ENCODE results near the gene ARID1B.

Gene ARID1B

GRCh38 chr6:157226761-157227160 lies 449.6 kb downstream of the ARID1B start:
- no peak overlapping the region for H3K4ac ChIP-seq (ENCODE audit: low read depth, low read length)
- no peak overlapping the region for H3K18ac ChIP-seq (ENCODE audit: low read length)
- no peak overlapping the region for H2AK5ac ChIP-seq (ENCODE audit: low read length)
- H4K12ac ChIP-seq (ENCODE audit: low read depth, low read length) = no peak overlapping the region
- H3K79me1 ChIP-seq (ENCODE audit: low read length) = peaks cover 2% of the 10 kb centered on the region
- WGBS (ENCODE audit: extremely low coverage, insufficient coverage, insufficient read length) = no CpG with 5 or more reads among the region's 4 CpGs
- H3K14ac ChIP-seq (ENCODE audit: low read length) = no peak overlapping the region
- no peak overlapping the region for H3K23ac ChIP-seq (ENCODE audit: low read length)
- H3K4me3 ChIP-seq (ENCODE audit: low read depth, low read length) = no peak overlapping the region
- H3K27me3 ChIP-seq (ENCODE audit: insufficient read depth, low read length) = no peaks in the 10 kb centered on the region
- no peak overlapping the region for H4K91ac ChIP-seq (ENCODE audit: low read depth, low read length)
- H3K27ac ChIP-seq (ENCODE audit: low read depth, low read length) = no peak overlapping the region
- H3K4me2 ChIP-seq (ENCODE audit: low read length) = no peak overlapping the region
- H4K8ac ChIP-seq (ENCODE audit: low read depth, low read length) = no peak overlapping the region
- H3K79me2 ChIP-seq (ENCODE audit: control insufficient read depth, insufficient read depth, low read length, poor library complexity) = no peaks in the 10 kb centered on the region
- H3K9me3 ChIP-seq (ENCODE audit: insufficient read depth, low read depth, low read length) = peaks cover 7% of the 10 kb centered on the region
- no peak overlapping the region for H3K9ac ChIP-seq (ENCODE audit: low read length)
- peaks cover 0 to 1% of the 10 kb centered on the region in 2 experiments for H3K4me1 ChIP-seq (ENCODE audit: control insufficient read depth in 1 of 2, insufficient read depth in 2 of 2, low read length in 2 of 2)
- no peak overlapping the region for H2BK5ac ChIP-seq (ENCODE audit: low read depth, low read length, poor library complexity)
- no peaks in the 10 kb centered on the region for H3K36me3 ChIP-seq (ENCODE audit: control insufficient read depth in 1 of 2, insufficient read depth in 2 of 2, low read length in 2 of 2)
- H2BK120ac ChIP-seq (ENCODE audit: insufficient read depth, low read length, poor library complexity) = no peak overlapping the region
- H2AFZ ChIP-seq (ENCODE audit: insufficient read depth, low read length, poor library complexity) = no peak overlapping the region
- H2BK12ac ChIP-seq (ENCODE audit: low read length) = no peak overlapping the region
- DNase-seq = no peak

- no peak overlapping the region for H3K14ac ChIP-seq (ENCODE audit: low read length)
- H4K91ac ChIP-seq (ENCODE audit: low read depth, low read length) = no peak overlapping the region
- H2BK5ac ChIP-seq (ENCODE audit: low read depth, low read length, poor library complexity) = no peak overlapping the region
- H3K18ac ChIP-seq (ENCODE audit: low read length) = no peak overlapping the region
- no peak overlapping the region for H2AK5ac ChIP-seq (ENCODE audit: low read length)
- no peak overlapping the region for H2BK120ac ChIP-seq (ENCODE audit: insufficient read depth, low read length, poor library complexity)
- H3K79me2 ChIP-seq (ENCODE audit: control insufficient read depth, insufficient read depth, low read length, poor library complexity) = no peaks in the 10 kb centered on the region
- H3K4me2 ChIP-seq (ENCODE audit: low read length) = no peak overlapping the region
- no peak overlapping the region for H3K27ac ChIP-seq (ENCODE audit: low read depth, low read length)
- H3K9me3 ChIP-seq (ENCODE audit: insufficient read depth, low read depth, low read length) = peaks cover 7% of the 10 kb centered on the region
- H3K4me3 ChIP-seq (ENCODE audit: low read depth, low read length) = peak overlapping the region; percentile 53
- H3K4me1 ChIP-seq (ENCODE audit: control insufficient read depth in 1 of 2, insufficient read depth in 2 of 2, low read length in 2 of 2) = no peaks in the 10 kb centered on the region
- no peak overlapping the region for H3K23ac ChIP-seq (ENCODE audit: low read length)
- H3K4ac ChIP-seq (ENCODE audit: low read depth, low read length) = no peak overlapping the region
- H3K79me1 ChIP-seq (ENCODE audit: low read length) = no peaks in the 10 kb centered on the region
- no peak overlapping the region for H4K8ac ChIP-seq (ENCODE audit: low read depth, low read length)
- H3K9ac ChIP-seq (ENCODE audit: low read length) = no peak overlapping the region
- H2AFZ ChIP-seq (ENCODE audit: insufficient read depth, low read length, poor library complexity) = no peak overlapping the region
- no peaks in the 10 kb centered on the region for H3K36me3 ChIP-seq (ENCODE audit: control insufficient read depth in 1 of 2, insufficient read depth in 2 of 2, low read length in 2 of 2)
- DNase-seq = no peak
- H3K27me3 ChIP-seq (ENCODE audit: insufficient read depth, low read length) = no peaks in the 10 kb centered on the region
- WGBS (ENCODE audit: extremely low coverage, insufficient coverage, insufficient read length) = no CpG with 5 or more reads among the region's 36 CpGs
- H4K12ac ChIP-seq (ENCODE audit: low read depth, low read length) = no peak overlapping the region
- H2BK12ac ChIP-seq (ENCODE audit: low read length) = no peak overlapping the region
These were observed 450.3 kb downstream of the ARID1B start for GRCh38 chr6:157227202-157228166.

GRCh38 chr6:157228426-157229131 lies 451.4 kb downstream of the ARID1B start:
- Histone ChIP-seq H3K18ac (ENCODE audit: low read length) (no peak overlapping the region), H3K9me3 (ENCODE audit: insufficient read depth, low read depth, low read length) (peaks cover 7% of the 10 kb centered on the region), H4K91ac (ENCODE audit: low read depth, low read length) (no peak overlapping the region), H2BK5ac (ENCODE audit: low read depth, low read length, poor library complexity) (no peak overlapping the region), H3K4me3 (ENCODE audit: low read depth, low read length) (no peak overlapping the region), H2AK5ac (ENCODE audit: low read length) (no peak overlapping the region), H3K4me1 (ENCODE audit: control insufficient read depth in 1 of 2, insufficient read depth in 2 of 2, low read length in 2 of 2) (no peaks in the 10 kb centered on the region), H2AFZ (ENCODE audit: insufficient read depth, low read length, poor library complexity) (no peak overlapping the region), H3K23ac (ENCODE audit: low read length) (no peak overlapping the region), H4K8ac (ENCODE audit: low read depth, low read length) (no peak overlapping the region), H3K4me2 (ENCODE audit: low read length) (no peak overlapping the region), H3K9ac (ENCODE audit: low read length) (no peak overlapping the region), H3K79me1 (ENCODE audit: low read length) (no peaks in the 10 kb centered on the region), H3K79me2 (ENCODE audit: control insufficient read depth, insufficient read depth, low read length, poor library complexity) (no peaks in the 10 kb centered on the region), H3K4ac (ENCODE audit: low read depth, low read length) (no peak overlapping the region), H2BK12ac (ENCODE audit: low read length) (no peak overlapping the region), H2BK120ac (ENCODE audit: insufficient read depth, low read length, poor library complexity) (no peak overlapping the region), H3K36me3 (ENCODE audit: control insufficient read depth in 1 of 2, insufficient read depth in 2 of 2, low read length in 2 of 2) (no peaks in the 10 kb centered on the region), H3K27ac (ENCODE audit: low read depth, low read length) (no peak overlapping the region), H3K14ac (ENCODE audit: low read length) (no peak overlapping the region), H3K27me3 (ENCODE audit: insufficient read depth, low read length) (no peaks in the 10 kb centered on the region), H4K12ac (ENCODE audit: low read depth, low read length) (no peak overlapping the region)
- no CpG with 5 or more reads among the region's 23 CpGs for WGBS (ENCODE audit: extremely low coverage, insufficient coverage, insufficient read length)
- no peak for DNase-seq

GRCh38 chr6:157229132-157229618 lies 452.0 kb downstream of the ARID1B start:
- no peak overlapping the region for H3K9ac ChIP-seq (ENCODE audit: low read length)
- no peak for DNase-seq
- no peaks in the 10 kb centered on the region for H3K36me3 ChIP-seq (ENCODE audit: control insufficient read depth in 1 of 2, insufficient read depth in 2 of 2, low read length in 2 of 2)
- H2AFZ ChIP-seq (ENCODE audit: insufficient read depth, low read length, poor library complexity) = no peak overlapping the region
- no peak overlapping the region for H3K14ac ChIP-seq (ENCODE audit: low read length)
- no peak overlapping the region for H3K4ac ChIP-seq (ENCODE audit: low read depth, low read length)
- no peak overlapping the region for H3K27ac ChIP-seq (ENCODE audit: low read depth, low read length)
- no peak overlapping the region for H3K18ac ChIP-seq (ENCODE audit: low read length)
- no peak overlapping the region for H3K4me2 ChIP-seq (ENCODE audit: low read length)
- no peak overlapping the region for H4K12ac ChIP-seq (ENCODE audit: low read depth, low read length)
- H2AK5ac ChIP-seq (ENCODE audit: low read length) = no peak overlapping the region
- no peak overlapping the region for H3K23ac ChIP-seq (ENCODE audit: low read length)
- H3K27me3 ChIP-seq (ENCODE audit: insufficient read depth, low read length) = no peaks in the 10 kb centered on the region
- no peaks in the 10 kb centered on the region for H3K4me1 ChIP-seq (ENCODE audit: control insufficient read depth in 1 of 2, insufficient read depth in 2 of 2, low read length in 2 of 2)
- no peak overlapping the region for H4K91ac ChIP-seq (ENCODE audit: low read depth, low read length)
- H3K4me3 ChIP-seq (ENCODE audit: low read depth, low read length) = no peak overlapping the region
- no peaks in the 10 kb centered on the region for H3K79me1 ChIP-seq (ENCODE audit: low read length)
- H4K8ac ChIP-seq (ENCODE audit: low read depth, low read length) = no peak overlapping the region
- H2BK120ac ChIP-seq (ENCODE audit: insufficient read depth, low read length, poor library complexity) = no peak overlapping the region
- H2BK12ac ChIP-seq (ENCODE audit: low read length) = no peak overlapping the region
- H2BK5ac ChIP-seq (ENCODE audit: low read depth, low read length, poor library complexity) = no peak overlapping the region
- no peaks in the 10 kb centered on the region for H3K79me2 ChIP-seq (ENCODE audit: control insufficient read depth, insufficient read depth, low read length, poor library complexity)
- WGBS (ENCODE audit: extremely low coverage, insufficient coverage, insufficient read length) = no CpG with 5 or more reads among the region's 8 CpGs
- peaks cover 7% of the 10 kb centered on the region for H3K9me3 ChIP-seq (ENCODE audit: insufficient read depth, low read depth, low read length)

Data from trophoblast cell (in vitro differentiated cells and primary cell).